Urinary bladder (tissue), 4 donors: ENCODE measurements around the gene GFY. TPM values are rescaled to one million over a fixed set of nuclear protein-coding genes. Genes with fewer than 3 reads are reported as not detected.

Source experiments
- DNase-seq: peaks from one replicate; pipeline ENCODE4 v3.0.0-alpha.2; 2015; ENCODE audit errors: extremely low spot score
- H3K27ac ChIP-seq: one replicate; pipeline ENCODE4 v1.5.1; 2013; ENCODE audit warnings: low read depth, mild to moderate bottlenecking, moderate library complexity
- H3K36me3 ChIP-seq: one replicate; pipeline ENCODE4 v1.6.1; 2013; ENCODE audit warnings: mild to moderate bottlenecking, moderate library complexity; ENCODE audit not compliant: insufficient read depth
- H3K4me1 ChIP-seq: one replicate; pipeline ENCODE4 v1.6.1; 2013; ENCODE audit warnings: mild to moderate bottlenecking, moderate library complexity; ENCODE audit not compliant: insufficient read depth
- H3K4me3 ChIP-seq: one replicate; pipeline ENCODE4 v1.5.1; 2013; ENCODE audit warnings: low read depth, low read length
- WGBS: extraction: QIAGEN DNeasy Blood & Tissue Kit; methylation state at CpG from one replicate; pipeline ENCODE4 v1.1.7; 2013; 5-methylcytosine and 5-hydroxymethylcytosine counted together
- polyA plus RNA-seq: library from polyadenylated mRNA; stranded (reverse); fragments of 200-250 nt; gene quantifications from one replicate; pipeline ENCODE4 v1.2.3, GENCODE V29; 2013
- total RNA-seq: library from RNA; depleted of rRNA; stranded (reverse); fragments of >200 nt; gene quantifications from one replicate; pipeline ENCODE4 v1.2.3, GENCODE V29; 2014
- donor health status: healthy with polysubstance abuse.
- donor health status: healthy.

The GFY gene
- total and polyA plus RNA-seq, 2 donors, result not detected

DNA sequence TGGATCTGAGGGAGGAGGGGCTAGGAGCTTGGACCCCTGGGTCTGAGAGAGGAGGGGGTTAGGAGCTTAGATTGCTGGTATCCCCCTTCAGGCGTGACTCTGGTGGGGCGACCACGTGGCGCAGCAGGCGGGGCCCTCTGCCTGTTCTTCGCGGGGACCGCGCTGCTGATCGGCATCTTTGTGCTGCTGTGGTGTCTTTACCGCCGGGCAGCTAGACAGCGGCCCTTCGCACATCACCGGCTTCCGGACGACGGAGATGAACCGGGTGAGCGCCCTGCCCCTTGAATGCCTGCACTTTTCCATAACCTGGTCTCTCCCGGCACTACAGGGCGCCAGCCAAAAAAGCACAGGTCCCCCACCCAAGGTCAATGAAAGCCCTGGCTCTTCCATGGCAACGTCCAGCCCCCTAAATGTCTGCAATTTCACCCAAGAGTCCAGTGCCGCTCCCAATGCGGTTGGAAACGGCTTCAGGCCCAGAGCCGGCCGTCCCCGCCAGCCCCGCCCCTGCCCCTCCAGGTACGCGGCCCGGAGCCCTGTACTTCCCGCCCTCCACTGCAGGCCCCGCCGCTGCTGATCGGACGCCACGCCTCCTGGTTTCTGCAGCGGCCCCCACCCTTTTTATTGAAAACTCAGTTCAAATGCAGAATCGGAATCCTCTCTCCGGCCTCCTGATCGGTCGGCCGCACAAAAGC is 2.8 kb downstream of the GFY start:
- no peak overlapping the region for H3K27ac ChIP-seq
- no peak for DNase-seq
- 1% methylated on average over 45 of the region's 45 CpGs for WGBS
- H3K4me1 ChIP-seq, result peaks cover 1% of the 10 kb centered on the region
- H3K4me3 ChIP-seq, result no peak overlapping the region
- H3K36me3 ChIP-seq, result no peaks in the 10 kb centered on the region

GRCh38 chr19:49428547-49429451 is 3.6 kb downstream of the GFY start:
- 9% methylated on average over 29 of the region's 29 CpGs for WGBS

DNA sequence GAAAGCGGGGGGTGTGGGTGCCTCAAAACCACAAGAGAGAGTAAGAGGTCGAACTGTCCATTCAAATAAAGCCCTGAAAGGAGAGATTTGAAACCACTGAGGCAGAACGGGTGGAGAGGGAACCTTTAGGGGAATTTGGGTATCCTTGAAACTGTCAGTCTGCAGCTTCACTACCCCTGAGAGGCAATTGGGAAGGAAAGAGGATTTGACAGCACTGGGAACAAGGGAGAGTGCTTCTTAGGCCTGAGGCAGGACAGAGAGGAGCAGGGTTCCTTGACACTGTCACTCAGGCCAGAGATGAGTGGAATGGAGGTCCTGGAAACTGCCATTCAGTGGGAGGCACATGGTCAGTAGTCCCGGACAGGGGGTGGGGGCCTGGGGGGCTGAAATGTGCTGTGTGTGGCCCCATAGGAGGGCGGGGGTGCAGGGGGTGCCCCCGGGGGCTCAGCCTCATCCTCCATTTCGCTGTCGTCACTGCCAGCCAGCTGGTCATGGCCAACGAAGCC is 5.0 kb downstream of the GFY start:
- no peak overlapping the region for H3K27ac ChIP-seq
- no peak overlapping the region for H3K4me3 ChIP-seq
- peaks cover 1% of the 10 kb centered on the region for H3K4me1 ChIP-seq
- no peak for DNase-seq
- no peaks in the 10 kb centered on the region for H3K36me3 ChIP-seq
- 66% methylated on average over 9 of the region's 9 CpGs for WGBS

More at GRCh38 chr19:49428547-49429451, 3.6 kb downstream of the GFY start:
- peaks cover 1% of the 10 kb centered on the region for H3K4me1 ChIP-seq
- no peak for DNase-seq
- H3K4me3 ChIP-seq, result no peak overlapping the region
- H3K27ac ChIP-seq, result no peak overlapping the region
- H3K36me3 ChIP-seq, result no peaks in the 10 kb centered on the region

- H3K36me3 ChIP-seq, result no peaks in the 10 kb centered on the region
- WGBS, result 59% methylated on average over 28 of the region's 28 CpGs
- no peak overlapping the region for H3K4me3 ChIP-seq
- no peak overlapping the region for H3K27ac ChIP-seq
- DNase-seq, result no peak
- peaks cover 1% of the 10 kb centered on the region for H3K4me1 ChIP-seq
Measured at GRCh38 chr19:49430678-49431329, 5.6 kb downstream of the GFY start.

DNA sequence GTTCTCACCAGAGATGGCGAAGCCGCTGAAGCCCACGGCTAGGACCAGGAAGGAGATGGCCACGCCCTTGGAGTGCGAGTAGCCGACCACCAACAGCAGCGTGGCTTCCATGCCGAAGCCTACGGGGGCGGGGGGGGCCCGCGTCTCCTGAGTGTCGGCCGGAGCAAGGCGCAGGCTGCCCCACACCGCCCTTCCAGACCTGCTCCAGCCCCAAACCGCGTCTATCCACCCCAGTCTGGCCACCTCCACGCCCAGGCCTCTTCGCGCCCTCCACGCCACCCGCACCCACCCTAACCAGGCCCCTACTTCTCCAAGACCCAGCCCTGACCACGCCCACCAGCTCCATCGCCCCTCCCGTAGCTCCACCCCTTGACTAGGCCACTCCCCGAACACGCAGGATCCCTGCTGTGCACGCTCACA is 6.2 kb downstream of the GFY start:
- H3K27ac ChIP-seq, result no peak overlapping the region
- no peak overlapping the region for H3K4me3 ChIP-seq
- peaks cover 1% of the 10 kb centered on the region for H3K4me1 ChIP-seq
- 55% methylated on average over 29 of the region's 29 CpGs for WGBS
- DNase-seq, result no peak
- no peaks in the 10 kb centered on the region for H3K36me3 ChIP-seq

- DNase-seq, result no peak
- H3K4me1 ChIP-seq, result peaks cover 1% of the 10 kb centered on the region
- H3K27ac ChIP-seq, result no peak overlapping the region
- H3K4me3 ChIP-seq, result no peak overlapping the region
- WGBS, result 9% methylated on average over 63 of the region's 63 CpGs
- H3K36me3 ChIP-seq, result no peaks in the 10 kb centered on the region
Measured at GRCh38 chr19:49432141-49433073, 7.2 kb downstream of the GFY start.

- WGBS, result 13% methylated on average over 31 of the region's 31 CpGs
- H3K27ac ChIP-seq, result no peak overlapping the region
Measured at GRCh38 chr19:49433240-49433901, 8.2 kb downstream of the GFY start.

GRCh38 chr19:49434907-49435583 is 9.9 kb downstream of the GFY start:
- H3K4me1 ChIP-seq, result no peaks in the 10 kb centered on the region
- WGBS, result 89% methylated on average over 18 of the region's 18 CpGs
- no peak overlapping the region for H3K27ac ChIP-seq
- DNase-seq, result no peak
- H3K4me3 ChIP-seq, result no peak overlapping the region
- no peaks in the 10 kb centered on the region for H3K36me3 ChIP-seq

More at GRCh38 chr19:49433240-49433901, 8.2 kb downstream of the GFY start:
- Histone ChIP-seq H3K4me1 (no peaks in the 10 kb centered on the region), H3K36me3 (no peaks in the 10 kb centered on the region), H3K4me3 (no peak overlapping the region)
- DNase-seq, result no peak

GRCh38 chr19:49435670-49436069 is 10.5 kb downstream of the GFY start:
- Histone ChIP-seq H3K4me1 (no peaks in the 10 kb centered on the region), H3K4me3 (no peak overlapping the region), H3K36me3 (no peaks in the 10 kb centered on the region), H3K27ac (no peak overlapping the region)
- no peak for DNase-seq
- 83% methylated on average over 10 of the region's 10 CpGs for WGBS

GRCh38 chr19:49436381-49437017 is 11.3 kb downstream of the GFY start:
- WGBS, result 15% methylated on average over 42 of the region's 42 CpGs

DNA sequence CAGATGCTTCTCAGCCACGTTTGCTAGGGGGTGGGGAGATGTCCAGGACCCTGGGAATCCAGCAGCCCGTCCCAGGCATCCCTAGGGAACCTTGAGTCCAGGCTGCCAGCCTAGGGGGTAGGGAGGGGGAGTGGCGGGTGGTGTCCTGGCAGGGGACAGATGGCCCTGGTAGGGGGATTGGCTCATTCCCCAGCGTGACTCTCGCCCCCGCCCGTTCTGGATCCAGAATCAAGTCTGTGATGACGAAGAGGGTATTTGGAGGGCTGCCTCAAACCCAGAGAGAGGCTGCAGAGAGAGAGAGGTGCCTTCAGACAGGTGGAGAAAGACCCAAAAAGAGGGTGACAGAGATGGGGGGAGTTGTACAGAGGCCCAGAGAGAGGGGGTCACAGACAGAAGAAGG is 12.0 kb downstream of the GFY start:
- H3K36me3 ChIP-seq, result no peaks in the 10 kb centered on the region
- no peak overlapping the region for H3K27ac ChIP-seq
- H3K4me3 ChIP-seq, result no peak overlapping the region
- DNase-seq, result no peak
- WGBS, result 16% methylated on average over 8 of the region's 8 CpGs
- no peaks in the 10 kb centered on the region for H3K4me1 ChIP-seq

More at GRCh38 chr19:49436381-49437017, 11.3 kb downstream of the GFY start:
- no peaks in the 10 kb centered on the region for H3K36me3 ChIP-seq
- no peak for DNase-seq
- H3K27ac ChIP-seq, result no peak overlapping the region
- no peaks in the 10 kb centered on the region for H3K4me1 ChIP-seq
- H3K4me3 ChIP-seq, result no peak overlapping the region
